ENCODE results near the gene TIMP4.

DNA sequence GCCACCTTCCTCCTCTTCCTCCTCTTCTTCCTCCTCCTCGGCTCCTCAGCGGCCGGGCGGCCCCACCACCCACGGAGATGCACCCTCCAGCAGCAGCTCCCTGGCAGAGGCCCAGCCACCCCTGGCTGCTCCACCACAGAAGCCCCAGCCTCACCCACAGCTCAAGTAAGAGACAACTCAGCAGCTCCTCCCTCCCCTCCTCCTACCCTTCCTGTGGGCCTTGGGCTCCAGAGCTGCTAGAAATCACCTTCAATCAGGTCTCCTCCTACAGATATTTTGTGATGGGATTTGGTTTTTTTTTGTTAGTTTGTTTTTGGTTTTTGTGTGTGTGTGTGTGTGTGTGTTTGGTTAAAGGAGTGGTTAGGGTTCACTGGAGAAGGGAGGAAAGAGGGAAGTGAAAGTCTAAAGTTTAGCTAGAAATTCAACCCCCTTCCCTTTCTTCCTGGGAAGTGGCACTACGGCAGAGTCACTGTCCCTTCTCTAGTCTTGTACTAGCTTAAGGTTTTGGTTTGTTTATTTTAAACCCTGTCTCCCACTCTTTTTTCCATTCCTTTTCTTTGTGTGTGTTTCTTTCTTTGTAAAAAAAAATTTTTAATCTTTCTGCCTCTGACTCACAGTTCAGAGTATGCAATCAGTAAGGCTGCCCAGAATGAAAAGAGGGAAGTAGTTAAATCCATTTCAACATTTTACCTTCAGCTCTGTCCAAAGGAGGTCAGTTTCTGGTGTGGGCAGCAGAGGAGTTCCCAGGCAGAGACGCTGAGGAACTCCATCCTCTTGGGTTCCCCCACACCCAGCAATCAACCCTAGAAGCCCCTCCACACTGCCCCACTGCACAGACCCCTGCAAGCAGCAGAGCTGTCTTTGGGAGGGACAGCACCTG lies 29.0 kb upstream of the TIMP4 start:
- TF ChIP-seq, protein P1, sequence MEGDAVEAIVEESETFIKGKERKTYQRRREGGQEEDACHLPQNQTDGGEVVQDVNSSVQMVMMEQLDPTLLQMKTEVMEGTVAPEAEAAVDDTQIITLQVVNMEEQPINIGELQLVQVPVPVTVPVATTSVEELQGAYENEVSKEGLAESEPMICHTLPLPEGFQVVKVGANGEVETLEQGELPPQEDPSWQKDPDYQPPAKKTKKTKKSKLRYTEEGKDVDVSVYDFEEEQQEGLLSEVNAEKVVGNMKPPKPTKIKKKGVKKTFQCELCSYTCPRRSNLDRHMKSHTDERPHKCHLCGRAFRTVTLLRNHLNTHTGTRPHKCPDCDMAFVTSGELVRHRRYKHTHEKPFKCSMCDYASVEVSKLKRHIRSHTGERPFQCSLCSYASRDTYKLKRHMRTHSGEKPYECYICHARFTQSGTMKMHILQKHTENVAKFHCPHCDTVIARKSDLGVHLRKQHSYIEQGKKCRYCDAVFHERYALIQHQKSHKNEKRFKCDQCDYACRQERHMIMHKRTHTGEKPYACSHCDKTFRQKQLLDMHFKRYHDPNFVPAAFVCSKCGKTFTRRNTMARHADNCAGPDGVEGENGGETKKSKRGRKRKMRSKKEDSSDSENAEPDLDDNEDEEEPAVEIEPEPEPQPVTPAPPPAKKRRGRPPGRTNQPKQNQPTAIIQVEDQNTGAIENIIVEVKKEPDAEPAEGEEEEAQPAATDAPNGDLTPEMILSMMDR (IDR thresholded peaks at IDR 0.05): no peak
- no peak for TF ChIP-seq POLR2A (IDR thresholded peaks at IDR 0.05)
